ENCODE results near the gene EXOC3L1.

The EXOC3L1 gene

GRCh38 chr16:67183627-67184452, 6.1 kb downstream of the EXOC3L1 start, which contains the start of gene MATCAP1:
MATCAP1 (minus strand) TSS chr16:67183963; CDS start chr16:67180610, 3,353 bp downstream.
- Histone ChIP-seq H3K4me3 (peak within 1 kb of the TSS; percentile 71), H3K9ac (peak within 1 kb of the TSS; percentile 86), H4K20me1 (peaks cover 39% of the 10 kb centered on the region), H3K27ac (peak within 1 kb of the TSS; percentile 88), H3K27me3 (peaks cover 26% of the 10 kb centered on the region), H3K36me3 (0 out of 2 replicates have a peak, but pooled peaks cover 5% of the 10 kb centered on the region), H3K9me3 (no peaks in the 10 kb centered on the region), H3K4me1 (peaks cover 44% of the 10 kb centered on the region), H3K4me2 (peak within 1 kb of the TSS; percentile 95)
- TF ChIP-seq Cebpa-rat (IDR thresholded peaks at IDR 0.05) = peak; percentile 60; the same call in 1 of the 2 replicates

- Histone ChIP-seq H3K36me3 (0 out of 2 replicates have a peak, but pooled peaks cover 5% of the 10 kb centered on the region), H3K9me3 (no peaks in the 10 kb centered on the region), H3K27ac (peak overlapping the region; percentile 88; the same call in 1 of the 2 replicates), H3K9ac (peak overlapping the region; percentile 86), H3K4me2 (peak overlapping the region; percentile 89), H3K4me3 (peak overlapping the region; percentile 71), H4K20me1 (peaks cover 45% of the 10 kb centered on the region), H3K4me1 (peaks cover 47% of the 10 kb centered on the region), H3K27me3 (peaks cover 31% of the 10 kb centered on the region)
- no peak for TF ChIP-seq Cebpa-rat (IDR thresholded peaks at IDR 0.05)
These were observed 6.7 kb downstream of the EXOC3L1 start for GRCh38 chr16:67183284-67183626.

GRCh38 chr16:67182288-67182687, 7.6 kb downstream of the EXOC3L1 start:
- Histone ChIP-seq H3K9me3 (no peaks in the 10 kb centered on the region), H3K4me3 (peak overlapping the region; percentile 71), H3K9ac (peak overlapping the region; percentile 86; the same call in 1 of the 2 replicates), H4K20me1 (peaks cover 52% of the 10 kb centered on the region), H3K27ac (no peak overlapping the region), H3K27me3 (peaks cover 41% of the 10 kb centered on the region), H3K4me2 (peak overlapping the region; percentile 89), H3K36me3 (0 out of 2 replicates have a peak, but pooled peaks cover 5% of the 10 kb centered on the region), H3K4me1 (peaks cover 55% of the 10 kb centered on the region)
- TF ChIP-seq Cebpa-rat (IDR thresholded peaks at IDR 0.05) = no peak

- peaks cover 59% of the 10 kb centered on the region for H4K20me1 ChIP-seq
- H3K27ac ChIP-seq = no peak overlapping the region
- peaks cover 41% of the 10 kb centered on the region for H3K27me3 ChIP-seq
- peaks cover 61% of the 10 kb centered on the region for H3K4me1 ChIP-seq
- peaks cover 12% of the 10 kb centered on the region; the same call in 1 of the 2 replicates for H3K36me3 ChIP-seq
- no peak overlapping the region for H3K4me3 ChIP-seq
- H3K9me3 ChIP-seq = no peaks in the 10 kb centered on the region
- peak overlapping the region; percentile 89 for H3K4me2 ChIP-seq
- H3K9ac ChIP-seq = peak overlapping the region; percentile 50; the same call in 1 of the 2 replicates
- no peak for TF ChIP-seq Cebpa-rat (IDR thresholded peaks at IDR 0.05)
These were observed 8.6 kb downstream of the EXOC3L1 start for GRCh38 chr16:67181346-67181745.

GRCh38 chr16:67180166-67180565, 9.8 kb downstream of the EXOC3L1 start:
- Histone ChIP-seq H3K36me3 (peaks cover 16% of the 10 kb centered on the region; the same call in 1 of the 2 replicates), H3K27ac (no peak overlapping the region), H3K27me3 (peaks cover 29% of the 10 kb centered on the region), H3K4me2 (peak overlapping the region; percentile 89; the same call in 1 of the 2 replicates), H3K9ac (0 out of 2 replicates have a peak overlapping the region, but pooled peaks have one; percentile 50), H4K20me1 (peaks cover 61% of the 10 kb centered on the region), H3K4me3 (no peak overlapping the region), H3K4me1 (peaks cover 66% of the 10 kb centered on the region), H3K9me3 (no peaks in the 10 kb centered on the region)
- TF ChIP-seq Cebpa-rat (IDR thresholded peaks at IDR 0.05) = no peak

GRCh38 chr16:67179421-67180080, 10.4 kb downstream of the EXOC3L1 start:
- 0 out of 2 replicates have a peak overlapping the region, but pooled peaks have one; percentile 86 for H3K4me2 ChIP-seq
- peaks cover 55% of the 10 kb centered on the region for H4K20me1 ChIP-seq
- peaks cover 23% of the 10 kb centered on the region for H3K27me3 ChIP-seq
- no peak overlapping the region for H3K27ac ChIP-seq
- H3K36me3 ChIP-seq = peaks cover 16% of the 10 kb centered on the region; the same call in 1 of the 2 replicates
- TF ChIP-seq Cebpa-rat (IDR thresholded peaks at IDR 0.05) = no peak
- peaks cover 66% of the 10 kb centered on the region for H3K4me1 ChIP-seq
- no peak overlapping the region for H3K4me3 ChIP-seq
- H3K9me3 ChIP-seq = no peaks in the 10 kb centered on the region
- H3K9ac ChIP-seq = no peak overlapping the region

- H3K27me3 ChIP-seq = peaks cover 18% of the 10 kb centered on the region
- H3K27ac ChIP-seq = no peak overlapping the region
- H3K4me3 ChIP-seq = peak overlapping the region; percentile 55
- peak overlapping the region; percentile 86 for H3K4me2 ChIP-seq
- peaks cover 16% of the 10 kb centered on the region; the same call in 1 of the 2 replicates for H3K36me3 ChIP-seq
- peaks cover 52% of the 10 kb centered on the region for H4K20me1 ChIP-seq
- H3K9ac ChIP-seq = no peak overlapping the region
- no peaks in the 10 kb centered on the region for H3K9me3 ChIP-seq
- H3K4me1 ChIP-seq = peaks cover 75% of the 10 kb centered on the region
- TF ChIP-seq Cebpa-rat (IDR thresholded peaks at IDR 0.05) = no peak
These were observed 11.9 kb downstream of the EXOC3L1 start for GRCh38 chr16:67177743-67178699.

GRCh38 chr16:67176662-67177061, 13.3 kb downstream of the EXOC3L1 start:
- no peak overlapping the region for H3K9ac ChIP-seq
- H3K27me3 ChIP-seq = peaks cover 18% of the 10 kb centered on the region
- no peak for TF ChIP-seq Cebpa-rat (IDR thresholded peaks at IDR 0.05)
- no peaks in the 10 kb centered on the region for H3K9me3 ChIP-seq
- no peak overlapping the region for H3K4me2 ChIP-seq
- H3K36me3 ChIP-seq = peaks cover 16% of the 10 kb centered on the region; the same call in 1 of the 2 replicates
- peaks cover 52% of the 10 kb centered on the region for H4K20me1 ChIP-seq
- H3K27ac ChIP-seq = no peak overlapping the region
- peaks cover 74% of the 10 kb centered on the region for H3K4me1 ChIP-seq
- no peak overlapping the region for H3K4me3 ChIP-seq

Measured in BLaER1 (cell line).